Ishikawa (cell line): ENCODE measurements around the gene STX1A.

Experiments
- CREB1 ChIP-seq: IDR thresholded peaks from 2 replicates; pipeline ENCODE4 v1.6.1; 2012; ENCODE audit warnings: low read depth
- EGR1 ChIP-seq: IDR thresholded peaks from 2 replicates; pipeline ENCODE4 v1.6.1; 2012

DNA sequence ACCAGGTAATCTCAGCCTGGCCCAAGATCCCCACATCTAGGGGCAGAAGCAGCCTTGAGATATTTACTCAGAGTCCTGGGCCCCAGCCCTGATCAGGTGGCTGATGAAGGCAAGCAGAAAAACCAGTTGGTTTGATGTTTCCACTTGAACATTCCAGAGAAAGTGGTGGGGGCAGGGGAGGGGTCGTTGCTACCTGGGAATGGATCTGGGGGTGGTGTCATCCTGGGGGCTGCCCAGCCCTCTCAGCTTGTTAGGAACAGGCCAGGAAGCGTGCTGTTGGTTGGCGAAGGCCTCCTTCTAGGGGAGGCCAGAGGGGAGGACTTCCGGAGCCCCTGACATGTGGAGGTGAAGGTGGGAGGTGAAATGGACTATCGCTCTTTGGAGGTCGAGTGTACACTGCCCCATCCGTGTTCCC lies 22.9 kb upstream of the STX1A start:
- TF ChIP-seq EGR1 (no peak), CREB1 (no peak)
